HEK293 (cell line): ENCODE data around the gene ZNF396.

Experiments used
- CTCF ChIA-PET: fragments of 350-600 bp; formaldehyde crosslinking; extraction: SDS; loops from one replicate; lab custom pipeline; 2021; ENCODE audit warnings: antibody characterized with exemption; lab: Yijun Ruan, JAX
- POLR2A ChIA-PET: fragments of 300-600 bp; formaldehyde crosslinking; extraction: SDS; loops from one replicate; lab custom pipeline; 2020; ENCODE audit warnings: antibody characterized with exemption, inconsistent platforms; lab: Yijun Ruan, JAX
- H3K27ac ChIP-seq: fragments of 200-500 bp; sonication (Bioruptor generic); 2 replicates; pipeline ENCODE4 v1.5.1; 2014; ENCODE audit warnings: low read depth, low read length, control low read depth, inconsistent platforms; ENCODE audit errors: extremely low read depth
- H3K36me3 ChIP-seq, 2 experiments: fragments of 200-500 bp in 1 of 2; sonication (Bioruptor generic) in 1 of 2; 1 replicate in 1 of 2; 2 replicates in 1 of 2; pipeline ENCODE4 v1.5.1; 2014 to 2017; ENCODE audit warnings: inconsistent platforms in 2 of 2, low read length in 2 of 2; ENCODE audit not compliant: control insufficient read depth in 2 of 2, insufficient read depth in 1 of 2
- H3K4me1 ChIP-seq: fragments of 200-500 bp; sonication (Bioruptor generic); 2 replicates; pipeline ENCODE4 v1.5.1; 2014; ENCODE audit warnings: mild to moderate bottlenecking, low read length, inconsistent platforms; ENCODE audit not compliant: control insufficient read depth, insufficient read depth
- H3K4me3 ChIP-seq: 2 replicates; pipeline ENCODE4 v1.5.1; 2011; ENCODE audit warnings: low read depth, mild to moderate bottlenecking, control low read depth, low read length, moderate library complexity
- H3K9me3 ChIP-seq: fragments of 200-500 bp; sonication (Bioruptor generic); 2 replicates; pipeline ENCODE4 v1.5.1; 2014; ENCODE audit warnings: low read depth, low read length, inconsistent platforms; ENCODE audit not compliant: control insufficient read depth, insufficient read depth
- EGR2 ChIP-seq: fragments of 450-650 bp; formaldehyde crosslinking; IDR thresholded peaks from 2 replicates; pipeline ENCODE4 v1.5.1; 2016; ENCODE audit warnings: low read depth, missing biosample characterization, missing genetic modification characterization
- GLI4 ChIP-seq: fragments of 450-650 bp; formaldehyde crosslinking; IDR thresholded peaks from 2 replicates; pipeline ENCODE4 v1.5.1; 2016; ENCODE audit warnings: missing biosample characterization, missing genetic modification characterization
- KLF16 ChIP-seq: fragments of 450-650 bp; formaldehyde crosslinking; IDR thresholded peaks from 2 replicates; pipeline ENCODE4 v1.5.1; 2017; ENCODE audit warnings: missing biosample characterization, missing genetic modification characterization
- MEIS1 ChIP-seq: sonication (generic); formaldehyde crosslinking; IDR thresholded peaks from 2 replicates; pipeline ENCODE4 v1.8.1; 2022; ENCODE audit warnings: missing genetic modification reagents, mild to moderate bottlenecking, borderline replicate concordance
- SETDB1 ChIP-seq: IDR thresholded peaks from one replicate; pipeline ENCODE4 v1.6.1; 2017; ENCODE audit warnings: mild to moderate bottlenecking, low read length, moderate library complexity, mixed read lengths; ENCODE audit not compliant: insufficient read length
- TRIM28 ChIP-seq: IDR thresholded peaks from 2 replicates; pipeline ENCODE4 v1.6.1; 2011; ENCODE audit warnings: low read length, control low read depth, borderline replicate concordance
- ZBTB6 ChIP-seq: fragments of 450-650 bp; formaldehyde crosslinking; IDR thresholded peaks from 2 replicates; pipeline ENCODE4 v1.5.1; 2017; ENCODE audit warnings: missing biosample characterization, missing genetic modification characterization
- ZFP3 ChIP-seq: fragments of 450-650 bp; formaldehyde crosslinking; IDR thresholded peaks from 2 replicates; pipeline ENCODE4 v1.5.1; 2016; ENCODE audit warnings: low read depth, missing biosample characterization, missing genetic modification characterization
- ZNF223 ChIP-seq: fragments of 450-650 bp; formaldehyde crosslinking; IDR thresholded peaks from 2 replicates; pipeline ENCODE4 v1.5.1; 2016; ENCODE audit warnings: missing biosample characterization, missing genetic modification characterization
- ZNF274 ChIP-seq, 2 experiments: fragments of 200-500 bp in 1 of 2; fragments of 450-650 bp in 1 of 2; sonication (Bioruptor generic) in 1 of 2; formaldehyde crosslinking in 1 of 2; IDR thresholded peaks; 2 replicates each; pipeline versions ENCODE4 v1.5.1 to v1.6.1; 2014 to 2016; ENCODE audit warnings: borderline replicate concordance in 1 of 2, inconsistent platforms in 1 of 2, low read length in 1 of 2, missing biosample characterization in 1 of 2, missing genetic modification characterization in 1 of 2
- ZNF280D ChIP-seq: fragments of 450-650 bp; formaldehyde crosslinking; IDR thresholded peaks from 2 replicates; pipeline ENCODE4 v1.5.1; 2016; ENCODE audit warnings: missing biosample characterization, missing genetic modification characterization
- ZNF324 ChIP-seq: fragments of 450-650 bp; formaldehyde crosslinking; IDR thresholded peaks from 2 replicates; pipeline ENCODE4 v1.5.1; 2016; ENCODE audit warnings: missing biosample characterization, missing genetic modification characterization
- ZNF510 ChIP-seq: fragments of 450-650 bp; formaldehyde crosslinking; IDR thresholded peaks from 2 replicates; pipeline ENCODE4 v1.5.1; 2018; ENCODE audit warnings: mild to moderate bottlenecking, missing genetic modification characterization, missing biosample characterization; ENCODE audit not compliant: insufficient replicate concordance
- ZNF585B ChIP-seq: fragments of 450-650 bp; formaldehyde crosslinking; IDR thresholded peaks from 2 replicates; pipeline ENCODE4 v1.5.1; 2016; ENCODE audit warnings: missing biosample characterization, missing genetic modification characterization
- ZNF626 ChIP-seq: fragments of 450-650 bp; sonication (Bioruptor Pico); formaldehyde crosslinking; IDR thresholded peaks from 2 replicates; pipeline ENCODE4 v1.5.1; 2018; ENCODE audit warnings: missing biosample characterization, missing genetic modification characterization, inconsistent platforms
- TF ChIP-seq, protein P1 (sequence below): fragments of 450-650 bp; formaldehyde crosslinking; IDR thresholded peaks from 2 replicates; pipeline ENCODE4 v1.5.1; 2016; ENCODE audit warnings: missing biosample characterization, missing genetic modification characterization
- TF ChIP-seq, protein P2 (sequence below): fragments of 450-650 bp; formaldehyde crosslinking; IDR thresholded peaks from 2 replicates; pipeline ENCODE4 v1.5.1; 2016; ENCODE audit warnings: missing biosample characterization, missing genetic modification characterization

ZNF396 gene

DNA sequence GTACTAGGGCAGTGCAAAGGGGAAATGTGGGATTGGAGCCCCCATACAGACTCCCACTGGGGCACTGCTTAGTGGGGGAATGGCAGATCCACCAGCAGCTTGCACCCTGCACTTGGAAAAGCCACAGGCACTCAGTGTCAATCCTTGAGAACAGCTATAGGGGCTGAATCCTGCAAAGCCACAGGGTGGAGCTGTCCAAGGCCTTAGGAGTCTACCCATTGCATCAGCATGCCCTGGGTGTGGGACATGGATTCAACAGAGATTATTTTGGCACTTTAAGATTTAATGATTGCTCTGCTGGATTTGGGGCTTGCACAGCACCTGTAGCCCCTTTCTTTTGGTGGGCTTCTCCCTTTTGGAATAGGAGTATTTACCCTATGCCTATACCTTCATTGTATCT is 24.4 kb downstream of the ZNF396 start:
- H3K27ac ChIP-seq: no peak overlapping the region
- no peak overlapping the region for H3K4me3 ChIP-seq
- no peak for TF ChIP-seq ZBTB6 (tag by site-specific recombination)
- no peak for TF ChIP-seq ZNF280D (tag by site-specific recombination)
- TF ChIP-seq ZFP3 (tag by site-specific recombination): no peak
- no peak for TF ChIP-seq ZNF626
- TF ChIP-seq, protein P1, sequence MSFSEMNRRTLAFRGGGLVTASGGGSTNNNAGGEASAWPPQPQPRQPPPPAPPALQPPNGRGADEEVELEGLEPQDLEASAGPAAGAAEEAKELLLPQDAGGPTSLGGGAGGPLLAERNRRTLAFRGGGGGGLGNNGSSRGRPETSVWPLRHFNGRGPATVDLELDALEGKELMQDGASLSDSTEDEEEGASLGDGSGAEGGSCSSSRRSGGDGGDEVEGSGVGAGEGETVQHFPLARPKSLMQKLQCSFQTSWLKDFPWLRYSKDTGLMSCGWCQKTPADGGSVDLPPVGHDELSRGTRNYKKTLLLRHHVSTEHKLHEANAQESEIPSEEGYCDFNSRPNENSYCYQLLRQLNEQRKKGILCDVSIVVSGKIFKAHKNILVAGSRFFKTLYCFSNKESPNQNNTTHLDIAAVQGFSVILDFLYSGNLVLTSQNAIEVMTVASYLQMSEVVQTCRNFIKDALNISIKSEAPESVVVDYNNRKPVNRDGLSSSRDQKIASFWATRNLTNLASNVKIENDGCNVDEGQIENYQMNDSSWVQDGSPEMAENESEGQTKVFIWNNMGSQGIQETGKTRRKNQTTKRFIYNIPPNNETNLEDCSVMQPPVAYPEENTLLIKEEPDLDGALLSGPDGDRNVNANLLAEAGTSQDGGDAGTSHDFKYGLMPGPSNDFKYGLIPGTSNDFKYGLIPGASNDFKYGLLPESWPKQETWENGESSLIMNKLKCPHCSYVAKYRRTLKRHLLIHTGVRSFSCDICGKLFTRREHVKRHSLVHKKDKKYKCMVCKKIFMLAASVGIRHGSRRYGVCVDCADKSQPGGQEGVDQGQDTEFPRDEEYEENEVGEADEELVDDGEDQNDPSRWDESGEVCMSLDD (tag by site-specific recombination): no peak
- TF ChIP-seq ZNF223 (tag by site-specific recombination): no peak
- TF ChIP-seq ZNF324 (tag by site-specific recombination): no peak
- H3K4me1 ChIP-seq: no peaks in the 10 kb centered on the region
- ChIA-PET POLR2A (no interaction called here), CTCF (no interaction called here)
- no peaks in the 10 kb centered on the region for H3K36me3 ChIP-seq
- no peaks in the 10 kb centered on the region for H3K9me3 ChIP-seq

GRCh38 chr18:35352283-35352682 is 24.9 kb downstream of the ZNF396 start:
- ChIA-PET CTCF (interaction anchor here (0.7 to 1.2 kb wide), 2 partner anchors 19 to 121 kb away, joined by 3 read pairs; no protein-coding TSS in a partner anchor), POLR2A (no interaction called here)
- no peaks in the 10 kb centered on the region for H3K36me3 ChIP-seq
- no peak overlapping the region for H3K4me3 ChIP-seq
- H3K9me3 ChIP-seq: no peaks in the 10 kb centered on the region
- no peak for TF ChIP-seq ZNF510 (tag by site-specific recombination)
- TF ChIP-seq ZNF274 (IDR thresholded peaks at IDR 0.05; ENCODE audit: low read length): no peak
- TF ChIP-seq ZNF274 (tag by site-specific recombination; IDR thresholded peaks at IDR 0.05; ENCODE audit: borderline replicate concordance): no peak
- TF ChIP-seq, protein P2, sequence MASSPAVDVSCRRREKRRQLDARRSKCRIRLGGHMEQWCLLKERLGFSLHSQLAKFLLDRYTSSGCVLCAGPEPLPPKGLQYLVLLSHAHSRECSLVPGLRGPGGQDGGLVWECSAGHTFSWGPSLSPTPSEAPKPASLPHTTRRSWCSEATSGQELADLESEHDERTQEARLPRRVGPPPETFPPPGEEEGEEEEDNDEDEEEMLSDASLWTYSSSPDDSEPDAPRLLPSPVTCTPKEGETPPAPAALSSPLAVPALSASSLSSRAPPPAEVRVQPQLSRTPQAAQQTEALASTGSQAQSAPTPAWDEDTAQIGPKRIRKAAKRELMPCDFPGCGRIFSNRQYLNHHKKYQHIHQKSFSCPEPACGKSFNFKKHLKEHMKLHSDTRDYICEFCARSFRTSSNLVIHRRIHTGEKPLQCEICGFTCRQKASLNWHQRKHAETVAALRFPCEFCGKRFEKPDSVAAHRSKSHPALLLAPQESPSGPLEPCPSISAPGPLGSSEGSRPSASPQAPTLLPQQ (tag by site-specific recombination): no peak
- TF ChIP-seq EGR2: no peak
- no peak for TF ChIP-seq GLI4 (tag by site-specific recombination)
- peak; percentile 96 for TF ChIP-seq SETDB1
- TF ChIP-seq MEIS1: no peak
- peak; percentile 96; the same call in 1 of the 2 replicates for TF ChIP-seq TRIM28
- no peak for TF ChIP-seq KLF16 (tag by site-specific recombination)
- TF ChIP-seq ZNF585B (tag by site-specific recombination): peak; percentile 97
- H3K4me1 ChIP-seq: no peaks in the 10 kb centered on the region
- no peak overlapping the region for H3K27ac ChIP-seq
